WTC11 (cell line): ENCODE measurements around the gene EML4. TPM values are rescaled to one million over a fixed set of nuclear protein-coding genes. Genes with fewer than 3 reads are reported as not detected.
A peak's percentile ranks its signal among the peaks of the same experiment; 100 is the strongest.

Experiments
- ATAC-seq: fragments of 200-7000 bp; cut with Tn5 transposase; 2 replicates; pipeline ENCODE4 v1.10.0; 2021; ENCODE audit warnings: mild to moderate bottlenecking, moderate library complexity
- CTCF ChIA-PET: fragments of 300-600 bp; sonication (Branson Sonifier 250); formaldehyde crosslinking; loops from one replicate; lab custom pipeline; 2021; ENCODE audit warnings: antibody characterized with exemption; lab: Charles Lee
- POLR2A ChIA-PET: fragments of 350-600 bp; sonication (Branson Sonifier 250); formaldehyde crosslinking; loops from one replicate; lab custom pipeline; 2021; ENCODE audit warnings: antibody characterized with exemption; lab: Charles Lee
- DNase-seq: peaks from one replicate; pipeline ENCODE4 v3.0.0; 2021; ENCODE audit warnings: low spot score
- H3K27ac Mint-ChIP-seq: 2 replicates; pipeline ENCODE4 v1.8.0; 2021; ENCODE audit warnings: mixed read lengths
- H3K27me3 Mint-ChIP-seq: 2 replicates; pipeline ENCODE4 v1.8.0; 2021; ENCODE audit warnings: low read depth, mild to moderate bottlenecking, moderate library complexity, mixed read lengths
- H3K36me3 Mint-ChIP-seq: 2 replicates; pipeline ENCODE4 v1.8.0; 2021; ENCODE audit warnings: mixed read lengths
- H3K4me1 Mint-ChIP-seq: 2 replicates; pipeline ENCODE4 v1.8.0; 2022; ENCODE audit warnings: mixed read lengths
- H3K4me3 Mint-ChIP-seq: 2 replicates; pipeline ENCODE4 v1.8.0; 2021; ENCODE audit warnings: mild to moderate bottlenecking, moderate library complexity, mixed read lengths
- H3K9me3 Mint-ChIP-seq: 2 replicates; pipeline ENCODE4 v1.8.0; 2021; ENCODE audit warnings: mixed read lengths
- ATF2 ChIP-seq: sonication (generic); formaldehyde crosslinking; IDR thresholded peaks from 2 replicates; pipeline ENCODE4 v1.8.1; 2022; ENCODE audit warnings: low read depth, missing genetic modification reagents, borderline replicate concordance
- CREM ChIP-seq: sonication (generic); formaldehyde crosslinking; IDR thresholded peaks from 2 replicates; pipeline ENCODE4 v1.8.1; 2022; ENCODE audit warnings: mild to moderate bottlenecking, missing genetic modification reagents, moderate library complexity
- E2F1 ChIP-seq: sonication (generic); formaldehyde crosslinking; IDR thresholded peaks from 2 replicates; pipeline ENCODE4 v1.8.0; 2022; ENCODE audit warnings: mild to moderate bottlenecking, missing genetic modification reagents
- ELF4 ChIP-seq: sonication (generic); formaldehyde crosslinking; IDR thresholded peaks from 2 replicates; pipeline ENCODE4 v1.8.1; 2022; ENCODE audit warnings: low read depth, mild to moderate bottlenecking, moderate library complexity, missing genetic modification reagents
- ERG ChIP-seq: fragments of 250-450 bp; sonication (Bioruptor Pico); IDR thresholded peaks from 2 replicates; pipeline ENCODE4 v1.8.0; 2021; ENCODE audit warnings: mild to moderate bottlenecking
- FOXJ3 ChIP-seq: sonication (generic); formaldehyde crosslinking; IDR thresholded peaks from 2 replicates; pipeline ENCODE4 v1.9.0; 2021; ENCODE audit warnings: missing genetic modification reagents, mild to moderate bottlenecking, borderline replicate concordance
- FOXK1 ChIP-seq: sonication (generic); formaldehyde crosslinking; IDR thresholded peaks from 2 replicates; pipeline ENCODE4 v1.8.0; 2022; ENCODE audit warnings: mild to moderate bottlenecking, moderate library complexity, missing genetic modification reagents
- FOXP1 ChIP-seq: sonication (generic); formaldehyde crosslinking; IDR thresholded peaks from 2 replicates; pipeline ENCODE4 v1.8.0; 2022; ENCODE audit warnings: missing genetic modification reagents, mild to moderate bottlenecking, moderate library complexity, borderline replicate concordance
- HMGA2 ChIP-seq: fragments of 250-450 bp; sonication (Bioruptor Pico); IDR thresholded peaks from 2 replicates; pipeline ENCODE4 v1.4.0; 2021; ENCODE audit warnings: mild to moderate bottlenecking, moderate library complexity
- HMGXB4 ChIP-seq: sonication (generic); formaldehyde crosslinking; IDR thresholded peaks from 2 replicates; pipeline ENCODE4 v1.8.1; 2023; ENCODE audit warnings: mild to moderate bottlenecking, moderate library complexity, missing genetic modification reagents
- KAT7 ChIP-seq: sonication (generic); formaldehyde crosslinking; IDR thresholded peaks from 2 replicates; pipeline ENCODE4 v1.8.1; 2023; ENCODE audit warnings: missing genetic modification reagents, mild to moderate bottlenecking, borderline replicate concordance
- NFYB ChIP-seq: sonication (generic); formaldehyde crosslinking; conservative IDR thresholded peaks from 2 replicates; pipeline ENCODE4 v1.8.0; 2022; ENCODE audit warnings: low read depth, missing genetic modification reagents
- RORB ChIP-seq: fragments of 250-450 bp; sonication (Bioruptor Pico); IDR thresholded peaks from 2 replicates; pipeline ENCODE4 v1.9.0; 2021; ENCODE audit warnings: mild to moderate bottlenecking
- SOX15 ChIP-seq: fragments of 250-450 bp; sonication (Bioruptor Pico); IDR thresholded peaks from 2 replicates; pipeline ENCODE4 v1.9.0; 2021; ENCODE audit warnings: mild to moderate bottlenecking
- SP1 ChIP-seq: sonication (generic); formaldehyde crosslinking; conservative IDR thresholded peaks from 2 replicates; pipeline ENCODE4 v1.8.1; 2022; ENCODE audit warnings: missing genetic modification reagents
- ZNF219 ChIP-seq: sonication (generic); formaldehyde crosslinking; IDR thresholded peaks from 2 replicates; pipeline ENCODE4 v1.8.0; 2023; ENCODE audit warnings: missing genetic modification reagents, mild to moderate bottlenecking, borderline replicate concordance
- ZNF263 ChIP-seq: sonication (generic); formaldehyde crosslinking; IDR thresholded peaks from 2 replicates; pipeline ENCODE4 v1.8.1; 2022; ENCODE audit warnings: low read depth, mild to moderate bottlenecking, moderate library complexity, missing genetic modification reagents
- ZNF396 ChIP-seq: fragments of 250-450 bp; sonication (Bioruptor Pico); IDR thresholded peaks from 2 replicates; pipeline ENCODE4 v1.8.0; 2021; ENCODE audit warnings: mild to moderate bottlenecking, moderate library complexity, borderline replicate concordance
- total RNA-seq: library from RNA; stranded (reverse); gene quantifications from 3 replicates; pipeline ENCODE4 v1.2.3, GENCODE V29; 2021
- TF ChIP-seq, protein P1 (sequence below): sonication (generic); formaldehyde crosslinking; IDR thresholded peaks from 2 replicates; pipeline ENCODE4 v1.8.1; 2023; ENCODE audit warnings: mild to moderate bottlenecking, missing genetic modification reagents, moderate library complexity
- TF ChIP-seq, protein P2 (sequence below): fragments of 250-450 bp; sonication (Bioruptor Pico); IDR thresholded peaks from 2 replicates; pipeline ENCODE4 v2.1.2; 2022; ENCODE audit warnings: mild to moderate bottlenecking, moderate library complexity
- TF ChIP-seq, protein P3 (sequence below): fragments of 250-450 bp; sonication (Bioruptor Pico); IDR thresholded peaks from 2 replicates; pipeline ENCODE4 v1.9.0; 2021; ENCODE audit warnings: mild to moderate bottlenecking
- TF ChIP-seq, protein P4 (sequence below): sonication (generic); formaldehyde crosslinking; IDR thresholded peaks from 2 replicates; pipeline ENCODE4 v1.8.1; 2022; ENCODE audit warnings: missing genetic modification reagents, borderline replicate concordance
- TF ChIP-seq, protein P5 (sequence below): fragments of 200-600 bp; IDR thresholded peaks from 2 replicates; pipeline ENCODE4 v1.8.0; 2022; ENCODE audit warnings: antibody characterized with exemption

EML4 gene
- total RNA-seq, 1 experiment from 2014 or later, result 89.9 TPM

DNA sequence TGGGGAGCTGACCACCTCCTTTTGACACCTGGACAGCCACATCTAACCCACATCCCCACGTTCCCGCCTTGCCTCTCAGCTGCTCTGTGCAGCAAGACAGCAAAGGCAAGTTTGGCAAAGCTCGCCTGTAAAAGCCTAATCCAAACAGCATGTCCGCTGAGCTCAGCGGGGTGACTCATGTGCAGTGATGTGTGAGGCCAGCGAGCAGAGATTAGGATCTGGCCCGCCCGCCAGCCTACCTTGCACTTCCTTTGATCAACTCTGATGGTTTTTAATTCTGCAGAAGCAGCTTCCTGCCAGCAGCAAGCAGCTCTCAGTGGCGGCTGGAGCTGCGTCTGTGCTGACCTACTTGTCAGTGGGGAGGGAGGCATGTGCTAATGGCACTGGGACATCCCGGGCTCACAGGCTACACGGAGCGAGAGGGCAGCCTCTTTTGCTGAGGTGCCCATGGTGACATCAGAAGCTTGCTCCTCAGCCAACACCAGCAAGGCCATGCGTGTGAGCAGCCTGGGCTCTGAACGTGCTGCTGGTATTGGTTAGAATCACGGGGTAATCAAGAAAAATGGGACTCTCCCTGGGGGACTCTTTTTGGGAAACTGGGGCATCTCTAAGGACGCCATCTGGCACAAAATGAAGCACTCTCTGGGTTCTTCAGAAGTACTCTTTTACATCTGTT lies 36.0 kb upstream of the EML4 start:
- peak overlapping the region; percentile 15 for H3K4me3 Mint-ChIP-seq
- ATAC-seq (peak; percentile 76), DNase-seq (peak; percentile 37)
- H3K27ac Mint-ChIP-seq, result no peak overlapping the region
- CTCF ChIA-PET, result interaction anchor here (0.5 to 1.4 kb wide), 8 partner anchors 8 to 280 kb away, joined by 3 to 4 read pairs (median 3); no protein-coding TSS in a partner anchor
- H3K27me3 Mint-ChIP-seq, result peaks cover 11% of the 10 kb centered on the region
- POLR2A ChIA-PET, result interaction anchor here (0.6 to 1.4 kb wide), 3 partner anchors 9 to 47 kb away, joined by 3 to 9 read pairs (median 3); no protein-coding TSS in a partner anchor
- peaks cover 54% of the 10 kb centered on the region for H3K4me1 Mint-ChIP-seq
- H3K9me3 Mint-ChIP-seq, result no peaks in the 10 kb centered on the region
- no peaks in the 10 kb centered on the region for H3K36me3 Mint-ChIP-seq
- TF ChIP-seq KAT7 (CRISPR knock-in tag) (no peak), NFYB (CRISPR knock-in tag) (no peak), SOX15 (CRISPR knock-in tag) (no peak), FOXJ3 (no peak), E2F1 (CRISPR knock-in tag) (no peak), FOXP1 (CRISPR knock-in tag) (0 out of 2 replicates have a peak, but pooled peaks have one; percentile 33), FOXK1 (no peak), ELF4 (CRISPR knock-in tag) (no peak), ERG (CRISPR knock-in tag) (no peak), HMGXB4 (CRISPR knock-in tag) (no peak), ZNF263 (CRISPR knock-in tag) (no peak), ATF2 (CRISPR knock-in tag) (no peak), ZNF396 (CRISPR knock-in tag) (no peak), ZNF219 (CRISPR knock-in tag) (no peak), RORB (CRISPR knock-in tag) (no peak), SP1 (no peak), CREM (no peak), HMGA2 (CRISPR knock-in tag) (no peak)
- TF ChIP-seq, protein P1, sequence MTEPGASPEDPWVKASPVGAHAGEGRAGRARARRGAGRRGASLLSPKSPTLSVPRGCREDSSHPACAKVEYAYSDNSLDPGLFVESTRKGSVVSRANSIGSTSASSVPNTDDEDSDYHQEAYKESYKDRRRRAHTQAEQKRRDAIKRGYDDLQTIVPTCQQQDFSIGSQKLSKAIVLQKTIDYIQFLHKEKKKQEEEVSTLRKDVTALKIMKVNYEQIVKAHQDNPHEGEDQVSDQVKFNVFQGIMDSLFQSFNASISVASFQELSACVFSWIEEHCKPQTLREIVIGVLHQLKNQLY (CRISPR knock-in tag), result no peak
- TF ChIP-seq, protein P2, sequence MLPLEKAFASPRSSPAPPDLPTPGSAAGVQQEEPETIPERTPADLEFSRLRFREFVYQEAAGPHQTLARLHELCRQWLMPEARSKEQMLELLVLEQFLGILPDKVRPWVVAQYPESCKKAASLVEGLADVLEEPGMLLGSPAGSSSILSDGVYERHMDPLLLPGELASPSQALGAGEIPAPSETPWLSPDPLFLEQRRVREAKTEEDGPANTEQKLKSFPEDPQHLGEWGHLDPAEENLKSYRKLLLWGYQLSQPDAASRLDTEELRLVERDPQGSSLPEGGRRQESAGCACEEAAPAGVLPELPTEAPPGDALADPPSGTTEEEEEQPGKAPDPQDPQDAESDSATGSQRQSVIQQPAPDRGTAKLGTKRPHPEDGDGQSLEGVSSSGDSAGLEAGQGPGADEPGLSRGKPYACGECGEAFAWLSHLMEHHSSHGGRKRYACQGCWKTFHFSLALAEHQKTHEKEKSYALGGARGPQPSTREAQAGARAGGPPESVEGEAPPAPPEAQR (CRISPR knock-in tag), result no peak
- TF ChIP-seq, protein P3, sequence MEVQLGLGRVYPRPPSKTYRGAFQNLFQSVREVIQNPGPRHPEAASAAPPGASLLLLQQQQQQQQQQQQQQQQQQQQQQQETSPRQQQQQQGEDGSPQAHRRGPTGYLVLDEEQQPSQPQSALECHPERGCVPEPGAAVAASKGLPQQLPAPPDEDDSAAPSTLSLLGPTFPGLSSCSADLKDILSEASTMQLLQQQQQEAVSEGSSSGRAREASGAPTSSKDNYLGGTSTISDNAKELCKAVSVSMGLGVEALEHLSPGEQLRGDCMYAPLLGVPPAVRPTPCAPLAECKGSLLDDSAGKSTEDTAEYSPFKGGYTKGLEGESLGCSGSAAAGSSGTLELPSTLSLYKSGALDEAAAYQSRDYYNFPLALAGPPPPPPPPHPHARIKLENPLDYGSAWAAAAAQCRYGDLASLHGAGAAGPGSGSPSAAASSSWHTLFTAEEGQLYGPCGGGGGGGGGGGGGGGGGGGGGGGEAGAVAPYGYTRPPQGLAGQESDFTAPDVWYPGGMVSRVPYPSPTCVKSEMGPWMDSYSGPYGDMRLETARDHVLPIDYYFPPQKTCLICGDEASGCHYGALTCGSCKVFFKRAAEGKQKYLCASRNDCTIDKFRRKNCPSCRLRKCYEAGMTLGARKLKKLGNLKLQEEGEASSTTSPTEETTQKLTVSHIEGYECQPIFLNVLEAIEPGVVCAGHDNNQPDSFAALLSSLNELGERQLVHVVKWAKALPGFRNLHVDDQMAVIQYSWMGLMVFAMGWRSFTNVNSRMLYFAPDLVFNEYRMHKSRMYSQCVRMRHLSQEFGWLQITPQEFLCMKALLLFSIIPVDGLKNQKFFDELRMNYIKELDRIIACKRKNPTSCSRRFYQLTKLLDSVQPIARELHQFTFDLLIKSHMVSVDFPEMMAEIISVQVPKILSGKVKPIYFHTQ (CRISPR knock-in tag), result no peak
- TF ChIP-seq, protein P4, sequence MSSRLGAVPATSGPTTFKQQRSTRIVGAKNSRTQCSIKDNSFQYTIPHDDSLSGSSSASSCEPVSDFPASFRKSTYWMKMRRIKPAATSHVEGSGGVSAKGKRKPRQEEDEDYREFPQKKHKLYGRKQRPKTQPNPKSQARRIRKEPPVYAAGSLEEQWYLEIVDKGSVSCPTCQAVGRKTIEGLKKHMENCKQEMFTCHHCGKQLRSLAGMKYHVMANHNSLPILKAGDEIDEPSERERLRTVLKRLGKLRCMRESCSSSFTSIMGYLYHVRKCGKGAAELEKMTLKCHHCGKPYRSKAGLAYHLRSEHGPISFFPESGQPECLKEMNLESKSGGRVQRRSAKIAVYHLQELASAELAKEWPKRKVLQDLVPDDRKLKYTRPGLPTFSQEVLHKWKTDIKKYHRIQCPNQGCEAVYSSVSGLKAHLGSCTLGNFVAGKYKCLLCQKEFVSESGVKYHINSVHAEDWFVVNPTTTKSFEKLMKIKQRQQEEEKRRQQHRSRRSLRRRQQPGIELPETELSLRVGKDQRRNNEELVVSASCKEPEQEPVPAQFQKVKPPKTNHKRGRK, result no peak
- TF ChIP-seq, protein P5, sequence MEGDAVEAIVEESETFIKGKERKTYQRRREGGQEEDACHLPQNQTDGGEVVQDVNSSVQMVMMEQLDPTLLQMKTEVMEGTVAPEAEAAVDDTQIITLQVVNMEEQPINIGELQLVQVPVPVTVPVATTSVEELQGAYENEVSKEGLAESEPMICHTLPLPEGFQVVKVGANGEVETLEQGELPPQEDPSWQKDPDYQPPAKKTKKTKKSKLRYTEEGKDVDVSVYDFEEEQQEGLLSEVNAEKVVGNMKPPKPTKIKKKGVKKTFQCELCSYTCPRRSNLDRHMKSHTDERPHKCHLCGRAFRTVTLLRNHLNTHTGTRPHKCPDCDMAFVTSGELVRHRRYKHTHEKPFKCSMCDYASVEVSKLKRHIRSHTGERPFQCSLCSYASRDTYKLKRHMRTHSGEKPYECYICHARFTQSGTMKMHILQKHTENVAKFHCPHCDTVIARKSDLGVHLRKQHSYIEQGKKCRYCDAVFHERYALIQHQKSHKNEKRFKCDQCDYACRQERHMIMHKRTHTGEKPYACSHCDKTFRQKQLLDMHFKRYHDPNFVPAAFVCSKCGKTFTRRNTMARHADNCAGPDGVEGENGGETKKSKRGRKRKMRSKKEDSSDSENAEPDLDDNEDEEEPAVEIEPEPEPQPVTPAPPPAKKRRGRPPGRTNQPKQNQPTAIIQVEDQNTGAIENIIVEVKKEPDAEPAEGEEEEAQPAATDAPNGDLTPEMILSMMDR, result no peak
